Activated CD8-positive, alpha-beta memory T cell treated with anti-CD3 and anti-CD28 coated beads, Interleukin-2, amount 10 ng/mL, durations not matched to agents 7 days and 5 days (primary cell): Measurements from ENCODE around the gene DUS1L. TPM values are rescaled to one million over a fixed set of nuclear protein-coding genes. Genes with fewer than 3 reads are reported as not detected.

ENCODE experiments used
- ATAC-seq: fragments of 150-1000 bp; cut with Tn5 transposase; one replicate; pipeline ENCODE4 v1.10.0; 2021; ENCODE audit warnings: moderate library complexity
- CTCF ChIA-PET: fragments of 350-600 bp; sonication (Branson Sonifier 250); formaldehyde crosslinking; loops from one replicate; lab custom pipeline; 2021; ENCODE audit warnings: antibody characterized with exemption; lab: Charles Lee
- DNase-seq: peaks from one replicate; pipeline ENCODE4 v3.0.0-alpha.2; 2020
- H3K27ac Mint-ChIP-seq: one replicate; pipeline ENCODE4 v1.8.0; 2021; ENCODE audit warnings: mild to moderate bottlenecking, mixed read lengths
- H3K27me3 Mint-ChIP-seq: one replicate; pipeline ENCODE4 v1.8.0; 2021; ENCODE audit warnings: mixed read lengths
- H3K36me3 Mint-ChIP-seq: one replicate; pipeline ENCODE4 v1.8.0; 2021; ENCODE audit warnings: mild to moderate bottlenecking, mixed read lengths
- H3K4me1 Mint-ChIP-seq: one replicate; pipeline ENCODE4 v1.8.0; 2021; ENCODE audit warnings: mixed read lengths
- H3K4me3 Mint-ChIP-seq: one replicate; pipeline ENCODE4 v1.8.0; 2021; ENCODE audit warnings: mild to moderate bottlenecking, moderate library complexity, mixed read lengths
- H3K9me3 Mint-ChIP-seq: one replicate; pipeline ENCODE4 v1.8.0; 2022; ENCODE audit warnings: low read depth, mixed read lengths
- total RNA-seq, 2 experiments: library from RNA; stranded (reverse); gene quantifications; one replicate each; pipeline ENCODE4 v1.2.3, GENCODE V29; 2021

Gene DUS1L
- total RNA-seq, 2 experiments from 2014 or later: 134 to 139 TPM

DNA sequence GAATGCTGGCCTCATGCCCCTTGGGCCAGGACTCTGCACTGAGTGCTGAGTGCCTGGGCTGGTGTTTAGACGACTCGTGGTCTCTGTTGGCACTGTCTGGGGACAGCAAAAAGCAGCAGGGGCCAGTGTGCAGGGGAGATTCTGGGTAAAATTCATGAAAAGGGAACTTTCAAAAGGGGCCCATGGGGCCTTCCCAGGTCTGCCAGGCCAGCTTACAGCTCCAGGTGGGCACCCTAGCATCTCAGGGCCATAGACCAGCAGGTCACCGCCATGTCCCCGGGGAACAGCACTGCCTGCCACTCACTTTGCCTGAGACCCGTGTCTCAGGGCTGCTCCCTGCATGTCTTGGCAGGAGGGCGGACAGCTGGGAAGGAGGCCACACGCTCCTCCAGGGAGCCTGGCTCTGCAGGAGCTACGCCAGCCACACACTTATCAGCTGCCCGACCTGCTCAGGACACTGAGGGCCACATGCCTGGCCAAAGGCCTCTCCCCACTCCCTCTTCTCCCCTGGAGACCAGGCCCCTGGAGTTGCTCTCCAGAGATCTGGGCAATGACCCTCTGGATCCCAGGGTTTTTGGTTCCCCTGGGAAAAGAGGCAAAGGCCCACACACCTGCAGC is 41.2 kb upstream of the DUS1L start:
- no peaks in the 10 kb centered on the region for H3K27me3 Mint-ChIP-seq
- H3K4me1 Mint-ChIP-seq: peaks cover 29% of the 10 kb centered on the region
- no peaks in the 10 kb centered on the region for H3K36me3 Mint-ChIP-seq
- CTCF ChIA-PET: interaction anchor here (1.0 to 2.5 kb wide), 14 partner anchors 8 to 147 kb away, joined by 3 to 14 read pairs (median 6); partner anchors contain the start of genes CENPX, DCXR, DUS1L and FASN
- no peaks in the 10 kb centered on the region for H3K9me3 Mint-ChIP-seq
- peak overlapping the region; percentile 80 for H3K4me3 Mint-ChIP-seq
- peak overlapping the region; percentile 93 for H3K27ac Mint-ChIP-seq
- ATAC-seq: no peak
- DNase-seq: no peak

DNA sequence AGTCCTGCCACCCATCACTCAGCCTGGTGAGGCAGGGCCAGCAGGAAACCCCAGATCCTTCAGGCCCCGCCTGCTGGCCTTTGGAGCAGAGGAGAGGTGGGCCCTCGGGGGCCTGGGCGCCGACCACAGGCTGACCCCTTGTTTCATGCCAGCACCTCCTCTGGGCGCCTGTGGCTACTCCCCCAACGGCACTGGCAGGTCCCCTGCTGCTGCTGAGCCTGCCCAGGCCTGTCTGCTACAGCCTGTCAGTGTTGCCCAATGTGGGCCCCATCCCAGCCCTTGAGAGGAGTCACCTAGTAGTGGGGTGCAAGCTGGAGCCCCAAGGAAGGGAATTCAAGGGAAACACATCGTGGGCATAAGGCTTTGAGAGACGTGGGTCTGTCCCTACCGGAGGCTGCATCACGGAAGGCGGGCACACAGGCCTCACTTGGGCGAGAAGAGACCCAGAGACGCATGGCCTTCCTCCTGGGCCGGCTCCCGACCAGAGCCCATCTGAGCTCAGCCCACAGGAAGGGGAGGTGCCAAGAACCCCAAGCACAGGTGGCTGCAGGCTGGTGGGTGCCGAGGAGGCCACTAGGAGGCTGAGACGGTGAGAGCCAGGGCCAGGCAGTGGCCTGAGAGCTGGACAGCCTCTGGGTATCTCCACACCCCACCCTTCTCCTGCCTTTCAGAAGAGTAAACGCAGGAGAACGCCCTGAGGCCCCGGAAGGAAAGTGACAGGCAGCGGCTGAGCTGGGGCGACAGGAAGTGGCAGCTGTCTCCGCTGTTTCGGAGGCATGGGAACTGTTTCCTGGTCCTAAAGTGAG is 40.5 kb upstream of the DUS1L start:
- Mint-ChIP-seq H3K4me3 (peak overlapping the region; percentile 80), H3K27ac (peak overlapping the region; percentile 93), H3K27me3 (no peaks in the 10 kb centered on the region), H3K9me3 (no peaks in the 10 kb centered on the region), H3K4me1 (peaks cover 29% of the 10 kb centered on the region), H3K36me3 (no peaks in the 10 kb centered on the region)
- CTCF ChIA-PET: interaction anchor here (0.7 to 2.5 kb wide), 16 partner anchors 8 to 146 kb away, joined by 3 to 14 read pairs (median 6); partner anchors contain the start of genes CENPX, DCXR, DUS1L and FASN
- peak; percentile 92 for ATAC-seq
- DNase-seq: peak; percentile 82

DNA sequence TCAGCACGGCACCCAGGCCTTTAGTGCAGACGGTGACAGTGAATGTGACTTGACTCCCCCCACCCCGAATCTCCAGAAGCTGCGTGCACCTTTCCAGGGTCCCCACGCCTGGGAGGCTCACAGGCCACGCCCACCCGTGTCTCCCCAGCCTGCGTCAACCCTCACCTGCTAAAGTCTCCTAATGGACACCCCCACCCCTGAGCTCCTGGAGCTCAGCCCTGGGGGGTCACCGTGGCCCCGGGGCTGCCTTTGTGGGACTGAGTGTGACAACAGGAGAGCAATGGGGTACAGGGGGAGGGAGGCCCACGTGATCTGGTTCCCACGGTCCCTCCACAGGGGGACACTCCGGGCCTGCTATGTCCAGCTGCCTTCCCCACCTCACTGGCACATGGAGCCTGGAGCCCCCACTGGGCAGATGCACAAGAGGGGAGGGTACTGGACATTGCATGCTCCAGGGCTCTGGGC is 39.8 kb upstream of the DUS1L start:
- peak; percentile 40 for DNase-seq
- no peaks in the 10 kb centered on the region for H3K27me3 Mint-ChIP-seq
- no peaks in the 10 kb centered on the region for H3K9me3 Mint-ChIP-seq
- no peaks in the 10 kb centered on the region for H3K36me3 Mint-ChIP-seq
- H3K4me1 Mint-ChIP-seq: peaks cover 29% of the 10 kb centered on the region
- ATAC-seq: no peak
- CTCF ChIA-PET: interaction anchor here (0.7 to 2.5 kb wide), 14 partner anchors 7 to 146 kb away, joined by 3 to 14 read pairs (median 6); partner anchors contain the start of genes DCXR, DUS1L, FASN and NOTUM
- H3K27ac Mint-ChIP-seq: peak overlapping the region; percentile 93
- peak overlapping the region; percentile 80 for H3K4me3 Mint-ChIP-seq

DNA sequence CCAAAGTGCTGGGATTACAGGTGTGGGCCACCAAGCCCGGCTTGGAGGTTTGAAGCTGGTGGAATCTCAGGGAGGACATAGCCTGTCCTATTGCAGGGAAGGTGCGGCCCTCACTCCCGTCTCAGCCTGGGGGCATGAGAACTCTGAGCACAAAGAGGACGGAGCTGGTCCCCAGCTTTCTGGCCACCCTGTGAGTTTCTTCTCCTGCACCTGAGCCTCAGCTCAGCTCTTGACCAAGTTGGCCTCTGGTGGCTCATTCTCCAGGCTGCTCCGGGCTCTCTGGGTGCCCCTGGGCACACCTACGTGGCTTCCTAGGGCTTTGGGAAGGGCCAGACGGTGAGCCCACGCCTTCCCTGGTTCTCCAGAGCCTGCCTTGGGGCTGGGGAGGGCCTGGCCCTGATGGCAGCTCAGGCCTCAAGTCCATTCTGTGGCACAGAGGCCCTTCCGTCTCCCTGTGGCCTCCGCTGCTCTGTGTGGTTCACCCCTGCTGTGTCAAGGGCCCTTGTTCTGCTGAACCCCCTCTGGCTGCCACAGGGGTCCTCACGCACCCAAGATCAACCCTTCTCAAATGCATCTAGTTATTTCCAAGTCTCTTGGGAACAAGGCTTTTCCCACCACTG is 39.3 kb upstream of the DUS1L start:
- DNase-seq: peak; percentile 37
- peak overlapping the region; percentile 93 for H3K27ac Mint-ChIP-seq
- peaks cover 25% of the 10 kb centered on the region for H3K4me1 Mint-ChIP-seq
- CTCF ChIA-PET: interaction anchor here (1.6 to 2.5 kb wide), 5 partner anchors 75 to 131 kb away, joined by 3 to 13 read pairs (median 5); no protein-coding TSS in a partner anchor
- peak overlapping the region; percentile 80 for H3K4me3 Mint-ChIP-seq
- H3K36me3 Mint-ChIP-seq: no peaks in the 10 kb centered on the region
- H3K27me3 Mint-ChIP-seq: no peaks in the 10 kb centered on the region
- no peak for ATAC-seq
- H3K9me3 Mint-ChIP-seq: no peaks in the 10 kb centered on the region

DNA sequence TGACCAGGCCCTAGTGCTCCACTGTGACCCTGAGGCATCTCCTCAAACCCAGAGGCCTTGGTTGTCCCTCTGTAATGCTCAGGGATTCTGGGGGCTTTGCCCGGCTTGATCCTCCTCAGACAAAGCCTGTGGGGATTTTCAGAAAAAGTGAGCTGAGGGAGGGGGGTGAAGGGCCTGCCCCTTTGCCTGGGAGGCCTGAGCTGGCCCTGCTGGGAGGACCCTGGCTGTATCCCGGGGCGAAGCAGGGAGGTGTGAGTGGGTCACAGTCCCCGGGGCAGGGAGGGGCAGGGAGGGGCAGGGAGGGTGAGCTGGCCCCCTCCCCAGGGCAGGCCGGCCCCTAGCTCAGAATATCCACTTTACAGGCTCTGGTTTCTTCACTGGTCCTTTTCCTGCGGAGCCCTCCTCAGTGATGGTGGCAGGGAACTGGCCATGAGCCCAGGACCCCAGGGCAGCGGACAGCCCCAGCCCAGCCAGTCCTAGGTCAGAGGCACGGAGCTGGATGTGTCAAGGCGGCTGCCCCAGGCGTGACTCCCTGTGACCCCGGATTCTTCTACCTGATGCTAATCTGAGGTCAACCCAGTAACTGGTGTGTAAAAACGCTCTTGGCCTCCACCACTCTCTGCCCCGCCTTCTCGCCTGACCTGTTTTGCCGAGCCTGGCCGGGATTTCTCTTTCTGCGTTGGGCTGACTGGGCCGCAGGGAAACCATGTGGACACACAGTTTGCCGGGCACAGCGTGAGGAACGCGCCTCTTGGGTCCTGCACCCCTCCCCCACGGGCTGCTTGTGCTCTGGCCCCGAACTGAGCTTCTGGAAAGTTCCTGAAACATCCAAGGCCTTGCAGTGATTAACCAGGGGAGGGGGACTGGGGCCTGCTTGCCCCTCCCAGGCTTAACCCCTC is 38.2 kb upstream of the DUS1L start:
- Mint-ChIP-seq H3K4me3 (no peak overlapping the region), H3K27ac (no peak overlapping the region), H3K4me1 (peaks cover 25% of the 10 kb centered on the region), H3K36me3 (no peaks in the 10 kb centered on the region), H3K9me3 (no peaks in the 10 kb centered on the region), H3K27me3 (no peaks in the 10 kb centered on the region)
- DNase-seq (no peak), ATAC-seq (no peak)
- CTCF ChIA-PET: no interaction called here

DNA sequence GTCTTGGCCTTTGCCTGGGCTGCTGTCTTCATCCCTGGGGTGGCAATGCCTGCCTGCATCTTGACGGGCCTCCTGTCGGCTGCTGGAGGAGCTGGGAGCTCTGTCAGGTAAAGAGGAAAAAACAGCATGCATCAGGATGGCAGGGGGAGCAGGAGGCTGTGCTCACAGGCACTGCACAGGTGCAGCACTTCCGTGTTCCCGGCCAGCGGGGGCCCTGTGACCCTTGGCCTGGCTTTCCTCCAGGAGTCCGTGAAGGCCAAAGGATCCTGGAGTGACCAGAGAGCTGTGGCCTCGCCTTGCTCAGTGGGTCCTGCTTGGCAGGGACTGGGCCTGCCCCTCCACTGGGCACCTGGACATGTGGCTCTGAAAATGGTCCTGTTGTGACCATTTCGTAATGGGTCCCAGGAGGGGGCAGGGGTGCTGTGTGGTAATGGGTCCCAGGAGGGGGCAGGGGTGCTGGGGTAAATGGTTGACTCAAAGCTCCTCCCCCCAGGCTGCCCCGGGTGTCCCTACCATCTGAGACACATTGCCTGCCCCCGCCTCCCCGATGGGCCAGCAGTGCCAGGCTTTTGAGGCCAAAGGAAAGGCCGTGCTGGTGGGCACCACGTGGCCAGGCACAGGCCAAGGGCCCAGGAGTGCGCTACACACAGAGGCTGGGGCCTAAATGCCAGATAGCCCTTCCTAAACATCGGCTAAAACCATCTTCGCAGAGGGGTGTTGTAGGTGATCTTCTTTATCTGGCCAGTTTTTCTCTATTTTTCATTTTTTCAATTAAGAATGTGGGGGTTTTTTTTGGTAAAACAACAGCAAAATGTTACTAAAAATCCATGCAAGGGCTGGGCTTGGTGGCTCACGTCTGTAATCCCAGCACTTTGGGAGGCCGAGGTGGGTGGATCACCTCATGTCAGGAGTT is 36.4 kb upstream of the DUS1L start:
- Mint-ChIP-seq H3K9me3 (no peaks in the 10 kb centered on the region), H3K27me3 (no peaks in the 10 kb centered on the region), H3K36me3 (no peaks in the 10 kb centered on the region), H3K27ac (peak overlapping the region; percentile 40), H3K4me1 (peaks cover 24% of the 10 kb centered on the region), H3K4me3 (no peak overlapping the region)
- no peak for ATAC-seq
- no peak for DNase-seq
- CTCF ChIA-PET: no interaction called here

DNA sequence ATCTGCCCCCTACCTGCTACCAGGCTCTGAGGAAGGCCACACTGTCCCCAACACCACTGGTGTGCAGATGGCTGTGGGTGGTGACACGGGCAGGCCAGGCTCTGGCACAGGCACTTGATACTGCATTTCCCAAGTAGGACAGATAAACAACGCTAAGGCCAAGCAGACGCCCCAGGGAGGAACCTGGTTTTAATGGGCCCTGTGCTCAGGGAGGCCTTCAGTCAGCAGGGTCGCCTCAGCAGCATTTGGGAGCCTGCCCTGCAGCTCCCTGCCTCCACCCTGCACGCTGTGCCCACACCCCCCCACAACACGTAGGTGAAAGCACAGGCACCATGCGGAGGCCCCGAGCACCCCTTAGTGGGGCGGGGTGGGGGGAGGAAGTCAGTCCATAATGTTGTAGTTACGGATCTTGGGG is 35.7 kb upstream of the DUS1L start:
- DNase-seq (no peak), ATAC-seq (no peak)
- Mint-ChIP-seq H3K9me3 (no peaks in the 10 kb centered on the region), H3K4me3 (no peak overlapping the region), H3K27me3 (no peaks in the 10 kb centered on the region), H3K4me1 (peaks cover 20% of the 10 kb centered on the region), H3K27ac (no peak overlapping the region), H3K36me3 (no peaks in the 10 kb centered on the region)
- CTCF ChIA-PET: no interaction called here

DNA sequence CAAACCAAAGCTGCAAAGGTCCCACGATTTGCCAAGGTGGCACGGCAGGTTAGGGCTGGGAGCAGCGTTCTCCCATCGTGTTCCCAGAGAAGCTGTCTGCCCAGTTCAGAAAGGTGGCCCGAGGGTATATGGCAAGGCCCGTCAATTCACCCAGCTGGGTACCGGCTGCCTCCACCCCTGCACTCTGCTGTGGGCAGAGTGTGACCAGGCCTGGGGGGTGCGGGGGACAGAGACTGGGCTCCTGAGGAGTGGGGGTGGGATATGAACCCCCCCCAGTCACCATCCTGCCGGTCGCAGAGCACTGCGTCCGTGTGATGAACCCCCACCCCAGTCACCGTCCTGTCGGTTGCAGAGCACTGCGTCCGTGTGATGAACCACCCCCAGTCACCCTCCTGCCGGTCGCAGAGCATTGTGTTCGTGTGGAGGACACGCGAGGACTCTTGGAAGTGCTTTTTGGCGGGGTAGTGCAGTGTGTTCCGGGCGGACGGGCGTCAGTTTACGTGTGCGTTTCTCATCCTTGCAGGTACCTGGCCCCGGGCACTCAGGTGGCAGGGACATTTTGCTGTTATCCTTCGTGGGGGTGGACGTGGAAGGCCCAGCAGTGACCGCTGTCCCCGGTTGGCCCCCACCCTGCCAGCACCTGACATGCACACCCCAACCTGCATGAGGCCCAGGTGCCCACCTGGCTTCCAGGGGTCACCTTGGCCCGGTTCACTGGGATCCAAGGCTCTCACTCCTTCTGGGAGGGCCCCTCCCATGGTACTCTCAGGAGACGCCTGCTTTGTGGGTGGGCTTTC is 35.1 kb upstream of the DUS1L start:
- Mint-ChIP-seq H3K9me3 (no peaks in the 10 kb centered on the region), H3K4me3 (peak overlapping the region; percentile 76), H3K27ac (peak overlapping the region; percentile 87), H3K36me3 (peaks cover 1% of the 10 kb centered on the region), H3K4me1 (peaks cover 20% of the 10 kb centered on the region), H3K27me3 (no peaks in the 10 kb centered on the region)
- ATAC-seq (no peak), DNase-seq (no peak)
- CTCF ChIA-PET: interaction anchor here (1.0 to 1.4 kb wide), 2 partner anchors 70 to 71 kb away, joined by 3 read pairs; no protein-coding TSS in a partner anchor

DNA sequence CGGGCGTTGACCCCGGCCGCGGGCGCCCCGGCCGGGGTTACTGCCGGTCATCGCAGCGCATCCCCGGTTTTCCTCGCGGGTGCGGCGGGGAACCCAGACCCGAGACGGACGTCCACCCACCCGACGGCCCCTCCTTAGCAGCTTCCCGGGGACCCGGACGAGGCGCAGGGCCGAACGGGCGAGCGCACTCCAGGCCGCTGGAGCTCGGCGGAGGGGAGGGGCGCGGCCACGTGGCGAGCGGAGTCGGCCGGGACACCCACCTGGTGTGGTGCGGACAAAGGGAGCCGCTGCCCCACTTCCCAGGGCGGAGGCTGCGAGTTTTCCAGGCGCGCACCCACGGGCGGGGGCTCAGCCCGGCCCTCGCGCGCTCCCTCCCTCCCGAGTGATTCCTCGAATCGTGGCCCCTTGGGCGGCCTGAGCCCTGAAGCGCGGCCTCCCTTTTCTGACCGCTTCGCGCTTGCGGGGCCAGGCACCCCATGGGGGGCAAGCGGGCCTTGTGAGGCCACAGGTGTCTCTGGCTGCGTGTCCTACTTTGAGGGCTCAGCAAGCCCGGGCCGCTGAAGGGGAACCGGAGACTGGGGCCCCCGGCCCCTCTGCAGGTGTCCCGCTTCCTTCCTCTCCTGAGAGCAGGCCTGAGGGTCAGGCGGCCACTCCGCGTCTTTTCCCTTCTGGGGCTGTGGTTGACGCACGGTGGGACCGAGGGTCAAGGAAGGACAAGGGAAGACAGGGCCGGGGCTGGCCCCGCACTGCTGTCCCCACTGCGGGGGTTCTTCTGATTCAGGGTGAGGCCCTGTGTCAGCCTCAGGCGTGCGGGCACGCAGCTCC is 33.5 kb upstream of the DUS1L start:
- Mint-ChIP-seq H3K4me3 (peak overlapping the region; percentile 76), H3K4me1 (peaks cover 13% of the 10 kb centered on the region), H3K9me3 (no peaks in the 10 kb centered on the region), H3K36me3 (peaks cover 1% of the 10 kb centered on the region), H3K27me3 (no peaks in the 10 kb centered on the region), H3K27ac (peak overlapping the region; percentile 87)
- DNase-seq (no peak), ATAC-seq (no peak)
- CTCF ChIA-PET: interaction anchor here (1.0 to 1.8 kb wide), 6 partner anchors 8 to 79 kb away, joined by 3 to 12 read pairs (median 8); partner anchors contain the start of gene DCXR

DNA sequence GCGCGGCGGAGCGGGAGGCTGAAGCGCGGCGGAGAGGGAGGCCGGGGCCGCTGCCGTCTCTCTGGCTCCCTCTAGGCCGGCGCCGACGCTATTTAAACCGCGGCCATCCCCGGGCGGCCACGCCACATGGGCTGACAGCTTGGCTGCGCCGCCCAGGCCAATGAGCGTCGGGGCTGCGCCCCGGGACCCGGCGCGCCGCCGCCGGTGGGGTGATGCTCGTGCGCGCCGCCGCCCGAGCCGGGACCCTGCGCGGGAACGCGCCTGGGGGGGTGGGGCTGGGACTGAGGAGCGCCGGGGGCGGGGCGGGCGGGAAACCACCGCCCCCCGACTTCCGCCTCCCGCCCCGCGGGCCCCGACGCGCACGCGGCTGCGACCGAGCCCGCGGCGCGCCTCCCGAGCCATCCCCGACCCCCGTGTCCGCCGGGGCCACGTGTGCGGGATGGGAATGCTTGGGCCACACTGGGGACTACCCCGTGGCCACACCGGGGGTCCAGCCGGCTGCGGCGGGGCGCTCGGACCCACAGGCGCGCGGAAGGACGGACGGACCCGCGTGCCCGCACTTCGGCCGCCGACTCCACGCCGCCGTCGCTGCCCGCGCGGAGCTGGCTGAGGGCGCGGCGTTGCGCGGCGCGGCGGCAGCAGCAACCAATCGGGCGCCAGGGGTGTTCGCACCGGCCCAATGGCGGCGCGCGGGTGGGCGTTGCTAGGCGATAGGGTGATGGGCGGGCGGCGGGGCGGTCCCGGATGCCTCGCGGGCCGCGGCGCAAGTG is 32.8 kb upstream of the DUS1L start, which contains the start of gene FASN:
Gene FASN, minus strand, starts transcription at position 68 of the 770 bp plus-strand sequence. CDS start 1,791 bp downstream, outside the sequence.
- ATAC-seq: peak; percentile 80
- CTCF ChIA-PET: interaction anchor here (1.0 to 1.8 kb wide), 6 partner anchors 8 to 79 kb away, joined by 3 to 12 read pairs (median 8); partner anchors contain the start of gene DCXR
- Mint-ChIP-seq H3K4me1 (peaks cover 13% of the 10 kb centered on the region), H3K4me3 (peak within 1 kb of the TSS; percentile 76), H3K36me3 (peaks cover 2% of the 10 kb centered on the region), H3K9me3 (no peaks in the 10 kb centered on the region), H3K27me3 (no peaks in the 10 kb centered on the region), H3K27ac (peak within 1 kb of the TSS; percentile 49)
- DNase-seq: peak; percentile 95
